NCI-H1105 (cell line): ENCODE data around the gene NT5C1A.

ENCODE experiments used
- DNase-seq: peaks from one replicate; lab custom pipeline; 2025; lab: John Stamatoyannopoulos, UW

NT5C1A gene

DNA sequence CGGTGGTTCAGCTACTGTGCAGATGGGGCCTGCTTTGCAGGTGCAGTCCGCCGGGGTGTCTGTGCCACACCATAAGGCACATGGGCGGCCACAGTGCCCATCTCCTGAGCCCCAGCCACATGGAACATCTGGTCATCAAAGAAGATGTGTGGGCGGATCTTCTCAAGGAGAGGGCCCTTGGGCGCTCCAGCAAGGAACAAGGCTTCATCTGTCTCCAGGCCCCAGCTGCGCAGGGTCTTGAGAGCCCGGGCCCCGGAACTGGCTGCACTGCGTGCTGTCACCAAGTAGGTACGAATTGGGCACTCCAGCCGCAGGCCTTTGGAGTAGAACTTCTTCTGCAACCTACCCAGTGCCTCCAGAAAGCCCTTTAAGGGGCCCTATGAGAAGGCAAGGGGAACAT lies 12.8 kb downstream of the NT5C1A start:
- no peak for DNase-seq

DNA sequence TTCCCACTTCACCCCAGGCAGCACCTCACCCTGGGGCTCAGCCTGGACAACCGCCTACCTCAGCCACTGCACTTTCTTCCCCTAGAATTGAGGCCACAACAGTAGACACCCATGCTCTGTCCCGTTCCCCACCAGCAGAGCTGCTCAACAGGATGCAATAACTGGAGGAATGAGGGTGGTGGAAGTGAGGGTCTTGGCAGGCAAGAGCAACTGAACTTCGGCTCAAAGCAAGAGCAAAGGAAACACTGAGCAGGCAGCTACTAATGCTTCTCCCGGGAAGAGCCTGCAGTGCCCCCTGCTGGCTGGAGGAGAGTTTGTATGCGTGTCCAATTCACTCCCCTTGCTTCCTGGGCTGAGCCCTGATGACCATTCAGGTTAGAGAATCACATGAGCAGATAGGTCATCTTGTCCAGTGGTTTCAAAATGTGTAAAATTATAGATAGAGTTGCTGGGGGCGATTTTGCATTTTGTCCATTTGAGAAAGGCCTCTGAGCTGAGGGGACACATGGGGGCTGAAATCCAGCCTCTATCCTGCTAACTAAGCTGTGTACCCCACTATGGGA lies 13.9 kb downstream of the NT5C1A start:
- peak; percentile 58 for DNase-seq

DNA sequence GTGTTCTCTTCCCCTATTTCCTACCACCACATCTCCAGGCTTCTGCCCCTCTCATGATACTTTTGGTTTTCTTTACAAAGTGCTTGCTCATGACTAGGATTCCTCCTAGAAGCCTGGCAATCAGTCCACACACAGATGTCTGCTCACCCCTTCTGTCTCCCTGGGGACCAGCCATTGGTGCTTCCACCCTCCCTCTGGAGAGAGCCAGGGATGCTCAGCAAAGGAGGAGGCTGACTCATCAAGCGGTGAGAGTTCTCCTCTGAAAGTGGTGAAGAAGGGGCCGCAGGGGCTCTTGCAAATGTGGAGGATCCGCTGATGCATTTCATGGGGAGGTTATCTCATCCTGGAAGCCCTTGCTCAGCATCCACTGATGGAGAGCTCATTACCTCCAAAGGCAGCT lies 14.5 kb downstream of the NT5C1A start:
- DNase-seq, result no peak

DNA sequence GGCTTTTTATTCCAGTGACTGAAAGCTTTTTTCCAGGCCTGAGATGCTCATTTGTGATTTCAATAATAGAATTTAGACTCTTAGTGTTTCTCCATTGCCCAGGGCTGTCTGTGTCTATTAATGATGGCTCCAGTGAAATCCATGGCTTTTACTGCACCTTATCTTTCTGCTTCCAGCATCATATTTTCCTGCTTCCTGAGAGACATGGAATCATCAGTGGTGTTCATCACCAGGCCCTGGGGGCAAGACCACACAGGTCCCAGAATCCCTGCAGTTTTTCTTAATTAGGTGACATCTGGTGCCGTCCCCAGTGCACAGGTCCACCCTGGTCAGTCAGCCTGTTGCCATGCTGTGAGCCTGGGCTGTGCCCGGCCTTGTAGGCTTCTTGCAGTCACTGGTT lies 15.5 kb downstream of the NT5C1A start:
- no peak for DNase-seq

DNA sequence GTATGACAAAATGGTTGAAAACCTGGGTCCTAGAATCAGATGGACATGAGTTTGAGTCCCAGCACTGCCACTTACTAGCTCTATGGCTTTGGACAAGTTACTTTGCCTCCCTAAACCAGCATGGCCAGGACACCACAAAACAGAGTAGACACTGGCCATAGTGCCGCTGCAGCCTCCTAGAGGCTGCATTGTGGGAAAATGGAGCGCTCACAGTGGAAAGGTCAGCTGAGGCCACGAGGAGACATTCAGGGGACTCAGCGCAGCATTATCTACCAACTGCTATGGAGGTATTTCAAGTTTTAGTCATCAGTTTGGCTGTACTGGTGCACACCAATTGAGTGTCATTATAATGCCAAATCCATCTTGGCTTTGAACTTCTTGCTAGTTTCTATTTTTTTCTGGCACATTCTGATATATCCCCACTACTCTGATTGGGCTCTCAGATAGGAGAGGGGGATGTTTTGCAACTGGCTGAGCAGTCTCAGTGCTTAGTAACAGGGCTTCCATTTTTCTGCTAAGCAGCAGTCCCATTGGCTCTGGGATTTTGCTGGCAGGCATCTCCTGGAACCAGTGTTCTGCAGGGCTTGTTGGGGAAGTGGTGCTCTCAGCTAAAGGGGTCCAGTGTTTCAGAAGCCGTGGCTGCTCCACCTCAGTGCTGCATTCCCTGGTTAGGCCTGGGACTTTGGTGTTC lies 16.2 kb downstream of the NT5C1A start:
- DNase-seq, result no peak

DNA sequence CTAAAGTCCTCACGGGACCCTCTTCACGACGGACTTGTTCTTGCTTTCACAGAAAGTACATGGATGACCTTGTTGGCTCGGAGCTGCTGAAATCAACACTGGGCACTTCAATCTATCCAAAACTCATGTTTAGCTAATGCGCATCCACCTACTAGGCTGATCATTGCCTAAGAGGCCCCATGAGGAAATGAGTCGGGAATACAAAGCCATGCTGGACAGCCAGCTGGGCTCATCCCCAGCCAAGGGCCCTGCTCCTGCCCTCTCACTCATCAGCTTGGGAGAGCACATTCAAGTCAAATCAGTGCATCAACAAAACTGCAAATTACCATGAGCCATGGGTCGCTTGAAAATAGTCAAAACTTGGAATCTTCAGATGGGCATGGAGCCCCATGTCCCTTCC lies 17.6 kb downstream of the NT5C1A start:
- no peak for DNase-seq

DNA sequence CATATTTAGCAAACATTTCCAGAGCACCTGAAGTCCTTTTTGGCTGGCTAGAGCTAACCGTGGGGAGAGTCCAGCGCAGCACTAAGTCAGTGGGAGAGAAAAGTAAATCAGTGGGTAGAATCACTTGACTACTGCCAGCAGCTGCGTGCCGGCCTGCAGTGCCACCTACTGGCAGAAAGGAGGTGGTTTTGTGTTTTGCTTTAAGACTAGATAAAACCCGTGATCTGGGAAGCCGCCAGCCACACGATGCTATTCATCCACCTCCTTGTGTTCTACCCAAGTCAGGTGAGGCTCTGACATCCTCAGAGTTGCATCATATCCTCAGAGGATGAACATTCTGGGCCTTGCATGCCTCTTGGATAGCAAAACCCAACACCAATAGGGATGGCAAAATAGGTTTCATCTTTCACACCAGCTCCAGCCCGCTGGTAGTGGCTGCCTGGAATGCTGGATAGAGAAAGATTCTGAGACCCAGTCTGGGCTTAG lies 18.3 kb downstream of the NT5C1A start:
- peak; percentile 68 for DNase-seq

DNA sequence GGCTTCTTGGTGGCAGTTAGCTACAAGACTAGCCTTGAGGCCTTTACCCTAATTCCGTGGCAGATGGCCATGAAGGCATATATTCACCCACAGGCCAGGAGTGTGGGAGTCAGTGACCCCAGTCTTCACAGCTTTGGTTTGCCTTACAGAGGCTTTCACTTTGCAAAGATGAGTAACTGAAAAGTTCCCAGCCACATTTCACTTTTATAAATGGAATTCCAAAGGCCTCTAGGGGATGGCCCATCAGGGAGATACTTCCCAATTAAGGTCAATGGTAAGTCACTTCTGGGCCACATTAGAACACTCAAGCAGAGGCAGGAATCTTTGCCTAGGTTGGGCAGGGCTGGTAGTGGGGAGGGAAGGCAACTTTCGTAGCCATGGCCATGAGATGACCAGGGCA lies 19.4 kb downstream of the NT5C1A start:
- DNase-seq, result no peak

DNA sequence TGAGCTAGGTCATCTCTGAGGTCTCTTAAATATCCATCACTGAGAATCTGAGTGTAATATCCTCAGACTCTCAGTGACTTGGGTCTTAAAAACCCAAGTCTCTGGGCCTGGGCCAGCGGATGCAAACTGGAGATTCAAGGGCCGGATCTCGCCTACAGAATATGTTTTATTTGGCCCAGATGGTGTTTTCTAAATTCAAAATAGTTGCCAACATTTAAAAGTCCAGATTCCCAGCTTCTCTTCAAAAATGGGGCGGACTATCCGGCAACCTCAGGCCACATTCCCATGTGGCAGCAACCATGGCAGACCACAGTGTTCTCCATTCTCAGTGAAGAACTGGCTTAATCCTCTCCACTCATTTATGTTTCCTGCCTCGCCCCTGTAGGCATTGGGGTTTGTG lies 19.8 kb downstream of the NT5C1A start:
- no peak for DNase-seq

DNA sequence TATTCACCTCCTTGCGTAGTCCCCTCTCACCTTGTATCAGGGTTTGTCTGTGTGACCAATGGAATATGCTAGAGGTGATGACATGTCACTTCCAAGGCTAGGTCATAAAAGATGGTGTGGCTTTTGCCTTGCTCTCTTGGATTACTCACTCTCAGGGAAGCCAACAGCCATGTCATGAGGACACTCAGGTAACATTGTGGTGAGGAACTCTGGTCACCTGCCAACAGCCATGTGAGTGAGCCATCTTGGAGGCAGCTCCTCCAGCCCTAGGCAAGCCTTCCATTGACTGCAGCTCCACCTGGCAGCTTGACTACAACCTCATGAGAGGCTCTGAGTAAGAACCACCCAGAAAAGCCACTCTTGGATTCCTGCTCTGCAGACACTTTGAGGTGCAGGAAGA lies 21.5 kb downstream of the NT5C1A start:
- DNase-seq, result no peak

DNA sequence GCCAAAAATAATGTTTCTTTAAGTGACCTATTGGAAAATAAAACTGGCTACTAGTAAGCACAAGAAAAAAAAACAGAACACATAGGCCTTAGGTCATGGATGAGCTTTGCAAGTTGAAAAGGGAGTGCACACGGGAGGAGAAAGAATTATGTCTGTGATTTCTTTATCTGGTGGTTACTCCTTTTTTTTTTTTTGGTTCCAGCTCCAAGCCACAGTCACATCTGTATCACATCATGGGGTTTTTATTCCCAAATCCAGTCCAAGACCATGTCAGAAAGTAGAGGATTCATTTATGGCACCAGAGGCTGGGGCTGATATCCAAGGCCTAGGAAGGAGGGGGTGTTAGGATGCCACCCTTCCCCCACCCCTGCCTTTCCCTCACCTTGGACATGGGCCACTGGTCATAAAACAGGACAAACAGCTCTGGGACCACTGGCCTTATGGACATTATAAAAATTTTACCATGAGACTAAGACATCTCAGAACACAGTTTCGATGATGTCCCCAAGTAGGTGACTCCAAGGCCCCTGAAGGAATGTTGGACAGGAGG lies 22.2 kb downstream of the NT5C1A start:
- no peak for DNase-seq

DNA sequence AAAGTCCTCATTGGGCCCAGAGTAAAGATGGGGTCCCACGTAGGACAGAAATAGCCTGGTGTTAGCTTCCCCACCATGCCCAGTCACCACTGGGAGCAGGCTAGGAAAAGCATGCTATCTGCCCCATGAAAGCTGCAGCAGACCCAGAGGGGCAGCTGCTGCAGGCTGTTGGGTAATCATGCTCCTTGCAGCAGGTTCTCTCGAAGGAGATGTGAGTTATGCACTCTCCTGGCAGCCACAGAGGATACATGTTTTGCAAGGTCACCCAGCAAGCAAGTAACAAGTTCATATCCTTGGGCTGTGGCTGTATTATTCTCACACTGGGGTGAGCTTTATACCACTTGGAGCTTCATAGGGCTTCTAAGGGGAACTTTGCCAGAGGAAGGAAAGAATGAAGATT lies 23.4 kb downstream of the NT5C1A start:
- DNase-seq, result no peak

DNA sequence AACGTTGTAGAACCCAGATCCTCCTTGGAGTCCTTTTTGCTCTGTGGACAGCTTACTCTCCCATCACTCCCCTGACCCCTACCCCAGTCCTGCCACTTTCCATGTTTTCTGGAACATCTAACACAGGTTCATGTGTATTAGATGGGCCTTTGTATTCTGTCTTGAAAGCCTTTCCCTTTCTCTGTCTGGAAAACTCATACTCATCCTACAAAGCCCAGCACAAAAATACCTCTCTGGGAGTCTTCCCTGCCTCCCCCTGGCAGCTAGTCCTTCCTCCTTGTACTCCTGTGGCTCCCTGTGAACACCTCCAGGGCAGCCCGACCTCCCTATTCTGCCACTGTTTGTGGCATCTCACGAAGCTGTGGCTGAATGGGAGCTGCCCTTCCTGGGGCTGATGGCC lies 24.7 kb downstream of the NT5C1A start:
- no peak for DNase-seq

DNA sequence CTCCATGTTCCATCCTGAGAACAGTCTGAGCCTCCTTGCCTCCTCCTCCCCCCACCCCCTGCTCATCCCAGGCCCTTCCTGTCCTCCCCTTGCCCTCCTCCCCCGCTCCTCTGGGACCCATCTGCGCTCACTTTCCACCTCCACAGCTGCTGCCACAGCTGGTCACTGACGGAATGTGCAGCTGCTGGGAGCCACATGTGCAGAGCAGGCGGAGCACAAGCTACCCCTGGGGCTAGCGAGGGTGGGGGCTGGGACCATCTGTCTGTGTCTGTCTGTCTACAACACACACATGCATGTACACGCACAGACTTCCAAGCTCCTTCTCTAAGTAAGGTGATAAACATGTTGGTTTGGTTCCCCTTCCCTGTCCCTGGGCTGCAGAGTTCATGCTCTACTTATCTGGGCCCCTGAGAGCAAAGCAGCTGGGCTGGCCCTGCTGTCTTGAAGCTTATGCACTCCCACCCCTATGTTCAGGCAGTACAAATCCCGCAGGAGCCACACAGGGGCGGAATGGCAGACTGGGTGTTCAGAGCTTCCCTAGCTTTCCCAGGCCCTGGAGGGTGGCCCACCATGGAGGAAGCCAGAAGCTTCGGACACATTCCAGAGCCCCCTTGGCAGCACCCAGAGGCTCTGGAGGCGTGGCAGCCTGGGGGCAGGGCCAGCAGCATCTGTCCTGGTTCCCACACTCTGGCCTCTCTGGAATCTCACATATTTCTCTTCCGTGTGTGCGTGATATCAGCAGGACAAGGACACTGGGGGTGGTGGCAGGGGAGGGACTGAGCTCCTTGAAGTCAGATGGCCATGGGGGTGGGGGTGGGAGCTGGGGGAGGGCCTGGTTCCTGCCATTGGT lies 25.4 kb downstream of the NT5C1A start:
- no peak for DNase-seq

DNA sequence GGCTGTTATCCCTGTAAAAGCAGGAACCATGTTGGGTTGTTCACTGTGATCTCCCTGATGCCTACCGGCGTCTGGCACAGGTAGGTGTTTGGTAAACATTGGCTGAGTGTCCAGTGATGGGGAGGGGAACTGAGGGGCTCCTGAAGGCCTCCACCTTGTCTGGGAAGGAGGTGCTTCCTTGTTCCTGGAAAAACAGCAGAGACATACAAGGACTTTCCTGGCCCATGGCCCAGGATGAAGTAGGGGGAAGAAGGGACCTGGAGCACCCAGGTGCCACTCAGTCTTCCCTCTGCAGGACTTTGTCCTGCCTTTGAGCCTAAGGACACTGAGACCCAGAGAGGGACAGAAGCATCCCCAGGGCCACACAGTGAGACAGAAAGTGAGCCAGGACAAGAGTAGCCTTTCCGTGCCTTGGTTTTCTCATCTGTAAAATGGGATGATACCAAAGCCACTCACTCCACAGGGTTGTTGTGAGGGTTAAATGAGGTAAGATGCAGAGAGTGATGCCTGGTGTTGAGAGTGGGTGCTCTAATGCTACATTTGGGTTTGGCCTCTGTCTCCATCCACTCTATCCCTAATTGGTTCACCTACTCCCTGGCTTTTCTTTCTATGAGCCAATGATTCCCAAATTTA lies 26.4 kb downstream of the NT5C1A start:
- DNase-seq, result no peak

DNA sequence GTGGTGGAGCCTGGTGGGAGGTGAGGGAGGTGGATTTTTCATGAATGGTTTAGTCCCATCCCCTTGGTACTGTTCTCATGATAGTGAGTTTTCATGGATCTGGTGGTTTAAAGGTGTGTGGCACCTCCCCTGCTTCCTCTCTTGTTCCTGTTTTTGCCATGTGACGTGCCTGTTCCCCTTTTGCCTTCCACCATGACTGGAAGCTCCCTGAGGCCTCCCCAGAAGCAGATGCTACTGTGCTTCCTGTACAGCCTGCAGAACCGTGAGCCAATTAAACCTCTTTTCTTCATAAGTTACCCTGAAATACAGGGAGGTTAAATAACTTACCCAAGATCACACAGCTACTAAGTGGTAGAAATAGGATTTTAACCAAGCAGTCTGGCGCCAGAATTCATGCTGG lies 28.2 kb downstream of the NT5C1A start:
- no peak for DNase-seq

DNA sequence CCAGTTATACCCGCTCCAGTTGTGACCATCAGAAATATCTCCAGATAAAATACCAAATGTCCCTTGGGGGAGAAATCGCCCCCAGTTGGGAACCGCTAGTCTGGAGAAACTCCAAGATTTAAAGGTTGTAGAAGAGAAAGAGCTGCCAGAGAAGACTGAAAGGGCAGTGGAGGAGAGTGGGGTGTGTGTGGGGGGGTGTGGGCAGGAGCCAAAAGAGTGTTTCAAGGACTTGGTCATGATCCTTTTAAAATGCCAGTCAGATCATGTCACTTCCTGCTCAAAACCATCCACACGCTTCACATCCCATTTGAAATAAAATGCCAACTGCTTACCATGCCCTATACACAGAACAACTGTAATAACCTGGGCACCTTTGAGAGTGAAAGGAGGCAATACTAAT lies 29.1 kb downstream of the NT5C1A start:
- no peak for DNase-seq

DNA sequence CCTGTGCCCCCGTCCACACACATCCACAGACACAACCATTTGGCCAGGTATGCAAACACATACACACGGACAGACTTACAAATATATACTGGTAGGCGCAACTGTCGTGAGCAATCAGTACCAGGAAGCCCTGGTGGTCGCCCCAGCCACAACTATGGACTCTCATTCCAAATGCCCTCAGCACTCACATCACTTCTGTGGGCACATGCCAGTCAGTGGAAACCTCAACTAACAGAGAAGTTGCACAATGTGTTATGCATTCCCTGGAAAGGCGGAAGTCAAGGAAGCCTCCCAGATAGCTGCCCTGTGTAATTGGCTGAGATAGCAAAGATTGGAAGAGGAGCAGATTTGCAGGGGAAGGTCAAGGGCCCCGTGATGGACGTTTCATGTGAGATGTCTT lies 31.0 kb downstream of the NT5C1A start:
- no peak for DNase-seq

DNA sequence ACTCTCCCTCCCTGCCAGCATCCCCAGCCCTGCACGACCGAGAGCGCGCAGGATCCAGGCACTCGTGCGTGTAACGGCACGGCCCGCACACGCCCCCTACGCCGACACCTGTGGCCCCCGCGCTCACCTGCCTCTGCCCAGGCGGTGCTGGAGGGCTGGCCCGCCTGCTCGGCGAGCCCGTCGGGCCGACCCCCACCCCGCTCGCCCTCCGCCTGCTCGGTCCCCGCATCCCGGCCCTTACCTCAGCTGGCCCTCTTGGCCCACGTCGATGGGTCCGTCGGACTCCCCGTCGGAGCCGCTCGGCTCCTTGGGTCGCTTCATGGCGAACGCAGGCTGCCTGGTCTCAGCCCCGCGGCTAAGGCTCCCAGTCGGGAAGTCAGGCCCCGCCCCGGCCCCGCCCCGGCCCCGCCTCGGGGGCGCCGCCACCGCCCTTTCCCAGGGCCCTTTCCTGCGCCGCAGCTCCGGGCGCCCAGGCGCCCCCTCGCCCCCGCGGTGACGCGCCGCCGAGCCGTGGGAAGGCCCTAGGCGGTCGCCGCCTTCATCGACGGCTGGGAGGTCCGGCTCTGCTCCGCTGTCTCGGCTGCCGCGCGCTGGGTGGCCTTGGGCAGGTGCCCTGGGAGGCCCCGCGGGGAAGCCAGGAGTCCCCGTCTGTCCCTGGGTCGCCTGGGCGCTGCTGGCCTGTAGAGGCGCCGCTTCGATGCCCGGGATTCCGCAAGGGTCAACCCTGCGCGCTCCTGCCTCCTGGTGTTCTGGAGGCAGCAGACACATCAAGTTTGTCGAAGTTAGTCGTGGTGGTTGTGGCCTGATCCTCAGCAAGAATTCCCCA lies 32.4 kb downstream of the NT5C1A start, which contains the start of gene HEYL:
Gene HEYL, minus strand, starts transcription at position 339 of the 826 bp plus-strand sequence. Its CDS starts 18 bp downstream, at position 321.
- DNase-seq, result peak; percentile 82

DNA sequence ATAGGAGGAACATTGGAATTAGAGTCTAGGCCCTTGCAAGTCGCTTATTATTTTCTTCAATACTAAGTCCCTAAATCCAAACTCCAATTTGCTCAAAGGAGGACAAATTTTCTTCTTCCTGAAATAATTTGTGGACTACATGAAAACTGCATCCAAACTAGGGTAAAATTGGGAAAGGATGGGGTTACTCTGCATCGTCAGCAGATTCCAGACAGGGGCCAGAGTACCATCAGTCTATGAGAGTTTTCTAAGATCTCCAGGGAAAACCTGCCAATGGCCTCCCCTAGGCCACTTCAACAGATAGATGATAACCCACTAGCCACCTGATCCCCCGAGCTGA lies 33.0 kb downstream of the NT5C1A start:
- DNase-seq, result no peak

DNA sequence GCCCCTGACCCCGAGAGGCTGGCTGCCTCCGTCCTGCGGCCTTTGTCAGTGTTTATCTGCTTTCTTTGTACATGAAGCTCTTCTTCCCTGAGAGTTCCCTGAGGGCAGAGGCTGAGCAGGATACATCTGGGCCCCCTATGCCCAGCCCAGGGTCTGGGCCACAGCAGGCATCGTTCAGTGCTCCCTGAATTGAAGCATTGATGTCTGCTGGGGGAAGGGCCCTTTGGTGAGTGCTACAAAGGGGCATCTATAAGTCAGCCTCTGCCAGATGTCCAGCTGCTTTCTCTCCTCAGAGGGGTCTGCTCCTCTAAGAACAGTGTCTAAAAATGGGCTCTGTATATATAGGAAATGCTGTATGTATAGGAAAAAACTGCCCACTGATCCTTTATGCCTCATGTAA lies 34.5 kb downstream of the NT5C1A start:
- DNase-seq, result no peak

DNA sequence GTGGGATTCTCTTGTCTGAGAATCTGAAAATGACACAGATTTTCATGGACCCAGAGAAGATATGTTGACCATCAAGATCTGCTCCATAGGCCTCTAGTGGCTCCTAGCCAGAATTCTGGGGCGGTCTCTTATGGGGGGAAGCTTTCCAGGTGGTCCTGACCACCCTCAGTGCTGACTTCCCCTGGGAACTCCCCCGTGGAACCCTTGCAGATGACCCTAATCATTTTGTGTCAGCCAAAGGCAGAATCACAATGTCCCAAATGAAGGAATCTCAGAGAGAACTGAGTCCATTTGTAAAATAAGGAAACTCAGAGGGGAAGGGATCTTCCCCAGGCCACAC lies 36.1 kb downstream of the NT5C1A start:
- DNase-seq, result no peak
